IgD-negative memory B cell (primary cell): Measurements from ENCODE around the gene MAPK8IP2. TPM values are rescaled to one million over a fixed set of nuclear protein-coding genes. Genes with fewer than 3 reads are reported as not detected.

Experiments used
- H3K27ac Mint-ChIP-seq, 3 donors: one replicate each; pipeline ENCODE4 v1.8.0; 2020 to 2022; ENCODE audit warnings: mild to moderate bottlenecking in 3 of 3, mixed read lengths in 3 of 3, moderate library complexity in 1 of 3
- H3K27me3 Mint-ChIP-seq: one replicate; pipeline ENCODE4 v1.8.0; 2021; ENCODE audit warnings: mixed read lengths
- H3K36me3 Mint-ChIP-seq: one replicate; pipeline ENCODE4 v1.8.0; 2020; ENCODE audit warnings: mild to moderate bottlenecking, mixed read lengths
- H3K4me1 Mint-ChIP-seq, 3 donors: one replicate each; pipeline ENCODE4 v1.8.0; 2020 to 2022; ENCODE audit warnings: mixed read lengths in 3 of 3, mild to moderate bottlenecking in 1 of 3
- H3K4me3 Mint-ChIP-seq, 4 donors: one replicate each; pipeline ENCODE4 v1.8.0; 2020 to 2022; ENCODE audit warnings: mild to moderate bottlenecking in 4 of 4, mixed read lengths in 4 of 4, moderate library complexity in 3 of 4
- H3K9me3 Mint-ChIP-seq, 3 donors: one replicate each; pipeline ENCODE4 v1.8.0; 2020 to 2021; ENCODE audit warnings: mixed read lengths in 3 of 3, mild to moderate bottlenecking in 1 of 3
- polyA plus RNA-seq: library from polyadenylated mRNA; unstranded; fragments of 300-500 nt; fragmentation: Illumina TruSeq; gene quantifications from one replicate; pipeline ENCODE4 v1.2.3, GENCODE V29; 2021

The MAPK8IP2 gene
- polyA plus RNA-seq, 1 donor from 2014 or later = not detected

GRCh38 chr22:50581031-50581949 is 19.3 kb upstream of the MAPK8IP2 start:
- peak overlapping the region in 2 of 3 donors; percentile 94 to 97 for H3K27ac Mint-ChIP-seq
- H3K4me3 Mint-ChIP-seq = peak overlapping the region; percentile 91 to 98 (median 98)
- H3K27me3 Mint-ChIP-seq = no peaks in the 10 kb centered on the region
- H3K36me3 Mint-ChIP-seq = peaks cover 1% of the 10 kb centered on the region
- H3K9me3 Mint-ChIP-seq = no peaks in the 10 kb centered on the region
- peaks cover 5 to 10% (median 9%) of the 10 kb centered on the region in 3 donors for H3K4me1 Mint-ChIP-seq

DNA sequence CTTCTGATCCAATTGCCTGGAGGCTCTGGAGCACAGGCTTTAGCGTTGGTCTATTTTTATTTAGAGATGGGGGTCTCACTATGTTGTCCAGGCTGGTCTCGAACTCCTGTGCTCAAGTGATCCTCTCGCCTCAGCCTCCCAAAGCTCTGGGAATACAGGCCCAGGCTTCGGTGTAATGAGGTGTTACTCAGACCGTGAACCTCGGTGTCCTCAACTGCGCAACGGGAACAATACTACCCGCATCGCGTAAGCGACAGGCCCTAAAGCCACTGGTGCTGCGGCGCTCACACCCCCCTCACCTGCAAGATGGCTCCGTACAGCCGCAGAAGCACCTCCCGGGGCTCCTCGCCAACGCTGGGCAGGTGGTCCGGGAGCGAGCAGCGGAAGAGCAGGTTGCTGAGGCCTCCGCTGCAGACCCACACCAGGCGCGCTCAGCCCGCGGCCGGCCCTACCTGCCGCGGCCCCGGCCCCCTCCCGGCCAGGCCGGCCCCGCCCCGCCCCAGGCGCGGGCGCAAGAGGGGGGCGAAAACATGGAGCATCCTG is 18.6 kb upstream of the MAPK8IP2 start:
- peaks cover 1% of the 10 kb centered on the region for H3K36me3 Mint-ChIP-seq
- H3K4me3 Mint-ChIP-seq = peak overlapping the region; percentile 91 to 98 (median 98)
- no peaks in the 10 kb centered on the region for H3K9me3 Mint-ChIP-seq
- no peaks in the 10 kb centered on the region for H3K27me3 Mint-ChIP-seq
- peak overlapping the region; percentile 94 to 97 (median 96) for H3K27ac Mint-ChIP-seq
- peaks cover 5 to 10% (median 9%) of the 10 kb centered on the region in 3 donors for H3K4me1 Mint-ChIP-seq

GRCh38 chr22:50582493-50583293 is 17.9 kb upstream of the MAPK8IP2 start, which contains the start of gene CHKB:
CHKB (minus strand) TSS chr22:50582849; CDS start chr22:50582781, 68 bp downstream.
- Mint-ChIP-seq H3K27ac (peak within 1 kb of the TSS; percentile 94 to 97 (median 96)), H3K27me3 (no peaks in the 10 kb centered on the region), H3K9me3 (no peaks in the 10 kb centered on the region), H3K4me1 (peaks cover 5 to 10% (median 7%) of the 10 kb centered on the region in 3 donors), H3K36me3 (no peaks in the 10 kb centered on the region), H3K4me3 (peak within 1 kb of the TSS; percentile 91 to 98 (median 98))

DNA sequence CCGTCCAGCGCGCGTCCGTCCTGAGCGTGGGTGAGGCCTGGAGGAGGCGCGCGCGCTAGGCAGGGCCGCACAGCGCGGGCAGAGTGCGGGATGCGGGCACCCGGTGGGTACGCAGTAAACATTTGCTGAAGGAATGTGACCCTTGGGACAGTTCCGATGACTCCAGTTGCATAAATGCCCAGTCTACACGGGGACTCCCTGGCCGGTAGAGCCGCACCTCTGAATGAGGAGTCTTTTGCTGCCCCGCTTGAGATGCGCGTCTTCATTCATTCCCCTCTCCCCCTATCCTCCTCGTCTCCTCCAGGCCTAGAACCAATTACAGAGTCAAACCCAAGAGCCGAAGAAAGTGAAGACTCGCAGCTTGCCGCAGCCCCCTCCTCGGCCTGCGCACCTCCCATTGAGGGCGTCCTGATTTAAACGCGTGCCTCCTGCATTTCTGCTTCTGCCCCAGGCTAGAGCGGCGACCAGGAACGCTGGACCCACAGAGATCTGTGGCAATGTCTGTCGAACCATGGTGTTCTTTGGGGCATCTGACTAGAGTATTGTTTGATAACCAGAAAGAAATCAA is 17.2 kb upstream of the MAPK8IP2 start:
- Mint-ChIP-seq H3K27me3 (no peaks in the 10 kb centered on the region), H3K4me3 (peak overlapping the region; percentile 91 to 98 (median 98)), H3K9me3 (no peaks in the 10 kb centered on the region), H3K27ac (peak overlapping the region; percentile 34 to 97 (median 94)), H3K4me1 (peaks cover 5 to 10% (median 7%) of the 10 kb centered on the region in 3 donors), H3K36me3 (no peaks in the 10 kb centered on the region)

DNA sequence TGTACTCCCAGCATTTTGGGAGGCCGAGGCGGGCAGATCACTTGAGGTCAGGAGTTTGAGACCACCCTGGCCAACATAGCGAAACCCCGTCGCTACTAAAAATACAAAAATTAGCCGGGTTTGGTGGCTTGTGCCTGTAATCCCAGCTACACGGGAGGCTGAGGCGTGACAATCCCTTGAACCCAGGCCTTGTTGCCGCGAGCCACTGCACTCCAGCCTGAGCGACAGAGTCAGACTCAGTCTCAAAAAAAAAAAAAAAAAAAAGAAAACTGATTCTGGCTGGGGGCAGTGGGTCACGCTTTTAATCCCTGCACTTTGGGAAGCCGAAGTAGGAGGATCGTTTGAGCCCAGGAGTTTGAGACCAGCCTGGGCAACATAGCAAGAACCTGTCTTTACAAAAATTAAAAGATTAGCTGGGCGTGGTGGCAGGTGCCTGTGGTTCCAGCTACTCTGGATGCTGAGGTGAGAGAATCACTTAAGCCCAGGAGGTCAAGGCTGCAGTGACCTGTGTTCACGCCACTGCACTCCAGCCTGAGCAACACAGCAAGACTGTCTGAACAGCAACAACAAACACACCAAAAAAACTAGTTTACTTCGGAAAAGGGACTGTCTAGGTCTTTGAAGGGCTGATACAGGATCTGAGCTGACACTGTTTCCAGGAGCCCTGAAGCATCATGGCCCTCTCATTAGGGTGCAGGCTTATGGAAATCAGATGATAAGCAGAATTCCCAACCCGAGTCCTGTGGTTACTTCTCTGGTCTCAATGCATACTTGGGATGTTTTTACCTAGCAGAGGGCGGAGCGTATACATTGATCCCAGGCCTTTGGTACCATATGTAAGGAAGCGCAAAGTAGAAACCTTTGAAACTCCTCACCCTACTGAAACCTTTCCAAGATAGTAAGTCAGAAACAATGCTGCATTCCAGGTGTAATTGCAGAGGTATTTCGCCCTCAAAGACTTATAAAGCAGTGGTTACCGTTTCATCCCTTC is 16.2 kb upstream of the MAPK8IP2 start:
- Mint-ChIP-seq H3K27me3 (no peaks in the 10 kb centered on the region), H3K4me3 (peak overlapping the region in 2 of 4 donors; percentile 18 to 98), H3K9me3 (no peaks in the 10 kb centered on the region), H3K27ac (peak overlapping the region in 1 of 3 donors; percentile 26), H3K36me3 (peaks cover 2% of the 10 kb centered on the region), H3K4me1 (peaks cover 5 to 10% (median 7%) of the 10 kb centered on the region in 3 donors)

DNA sequence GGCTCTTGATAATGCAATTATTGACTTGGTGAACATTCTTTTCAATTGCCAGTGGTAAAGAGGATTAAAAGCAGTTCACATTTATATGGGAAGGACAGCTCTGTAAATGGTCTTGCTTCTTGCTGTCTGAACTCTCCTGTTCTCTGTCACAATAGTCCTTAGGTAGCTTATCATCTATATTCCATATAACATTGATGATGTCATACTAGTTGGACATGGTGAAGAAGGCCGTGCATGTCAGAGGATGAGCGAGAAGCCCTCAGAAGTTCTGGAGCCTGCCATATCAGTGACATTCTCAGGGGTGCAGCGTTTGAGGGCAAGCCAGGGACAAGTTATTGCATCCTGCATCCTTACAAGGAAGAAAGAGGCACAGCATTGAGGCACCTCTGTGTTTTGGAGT is 15.4 kb upstream of the MAPK8IP2 start:
- no peaks in the 10 kb centered on the region for H3K27me3 Mint-ChIP-seq
- peak overlapping the region in 2 of 4 donors; percentile 18 to 83 for H3K4me3 Mint-ChIP-seq
- H3K4me1 Mint-ChIP-seq = peaks cover 5 to 8% (median 5%) of the 10 kb centered on the region in 3 donors
- H3K27ac Mint-ChIP-seq = peak overlapping the region in 1 of 3 donors; percentile 26
- H3K36me3 Mint-ChIP-seq = peaks cover 4% of the 10 kb centered on the region
- H3K9me3 Mint-ChIP-seq = no peaks in the 10 kb centered on the region

DNA sequence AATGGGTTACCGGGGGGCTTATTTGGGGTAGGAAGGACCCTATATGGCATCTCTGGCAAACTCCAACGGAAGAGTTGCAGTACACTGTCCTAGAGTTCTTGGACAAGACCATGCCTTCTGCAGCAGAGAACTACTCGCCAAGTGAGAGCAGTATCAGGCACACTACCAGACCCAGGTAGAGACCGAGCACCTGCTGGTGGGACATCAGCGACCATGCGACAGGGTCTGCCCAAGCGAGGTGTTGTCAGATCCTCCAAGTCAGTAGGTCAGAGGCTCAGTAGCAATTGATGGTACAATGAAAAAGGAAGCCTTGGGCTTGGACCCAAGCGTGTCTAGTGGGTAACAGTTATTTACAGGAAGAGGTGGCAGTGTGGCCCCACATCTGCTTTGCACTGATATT is 14.8 kb upstream of the MAPK8IP2 start:
- Mint-ChIP-seq H3K27me3 (no peaks in the 10 kb centered on the region), H3K27ac (no peak overlapping the region), H3K4me1 (peaks cover 5 to 8% (median 5%) of the 10 kb centered on the region in 3 donors), H3K4me3 (peak overlapping the region in 1 of 4 donors; percentile 83), H3K36me3 (peaks cover 4% of the 10 kb centered on the region), H3K9me3 (no peaks in the 10 kb centered on the region)

GRCh38 chr22:50586416-50586815 is 14.2 kb upstream of the MAPK8IP2 start:
- Mint-ChIP-seq H3K36me3 (peaks cover 7% of the 10 kb centered on the region), H3K27me3 (no peaks in the 10 kb centered on the region), H3K27ac (no peak overlapping the region), H3K9me3 (peaks cover 0 to 1% (median 0%) of the 10 kb centered on the region in 3 donors), H3K4me1 (peaks cover 4 to 5% (median 5%) of the 10 kb centered on the region in 3 donors), H3K4me3 (peak overlapping the region in 1 of 4 donors; percentile 83)

- peaks cover 7% of the 10 kb centered on the region for H3K36me3 Mint-ChIP-seq
- no peak overlapping the region for H3K27ac Mint-ChIP-seq
- H3K4me3 Mint-ChIP-seq = no peak overlapping the region
- H3K4me1 Mint-ChIP-seq = peaks cover 4 to 5% (median 5%) of the 10 kb centered on the region in 3 donors
- H3K27me3 Mint-ChIP-seq = peaks cover 1% of the 10 kb centered on the region
- H3K9me3 Mint-ChIP-seq = peaks cover 0 to 1% (median 0%) of the 10 kb centered on the region in 3 donors
Measured at GRCh38 chr22:50587407-50587806, 13.2 kb upstream of the MAPK8IP2 start.

GRCh38 chr22:50595189-50595588 is 5.4 kb upstream of the MAPK8IP2 start:
- H3K9me3 Mint-ChIP-seq = peaks cover 0 to 1% (median 0%) of the 10 kb centered on the region in 3 donors
- H3K36me3 Mint-ChIP-seq = peaks cover 6% of the 10 kb centered on the region
- H3K4me3 Mint-ChIP-seq = no peak overlapping the region
- peaks cover 7% of the 10 kb centered on the region for H3K27me3 Mint-ChIP-seq
- no peak overlapping the region for H3K27ac Mint-ChIP-seq
- H3K4me1 Mint-ChIP-seq = peaks cover 0 to 3% (median 0%) of the 10 kb centered on the region in 3 donors

GRCh38 chr22:50597097-50597496 is 3.5 kb upstream of the MAPK8IP2 start:
- H3K4me3 Mint-ChIP-seq = peak overlapping the region in 2 of 4 donors; percentile 32 to 35
- H3K4me1 Mint-ChIP-seq = peaks cover 2 to 6% (median 5%) of the 10 kb centered on the region in 3 donors
- H3K27ac Mint-ChIP-seq = peak overlapping the region in 1 of 3 donors; percentile 54
- peaks cover 3% of the 10 kb centered on the region for H3K36me3 Mint-ChIP-seq
- no peaks in the 10 kb centered on the region for H3K9me3 Mint-ChIP-seq
- H3K27me3 Mint-ChIP-seq = peaks cover 14% of the 10 kb centered on the region

DNA sequence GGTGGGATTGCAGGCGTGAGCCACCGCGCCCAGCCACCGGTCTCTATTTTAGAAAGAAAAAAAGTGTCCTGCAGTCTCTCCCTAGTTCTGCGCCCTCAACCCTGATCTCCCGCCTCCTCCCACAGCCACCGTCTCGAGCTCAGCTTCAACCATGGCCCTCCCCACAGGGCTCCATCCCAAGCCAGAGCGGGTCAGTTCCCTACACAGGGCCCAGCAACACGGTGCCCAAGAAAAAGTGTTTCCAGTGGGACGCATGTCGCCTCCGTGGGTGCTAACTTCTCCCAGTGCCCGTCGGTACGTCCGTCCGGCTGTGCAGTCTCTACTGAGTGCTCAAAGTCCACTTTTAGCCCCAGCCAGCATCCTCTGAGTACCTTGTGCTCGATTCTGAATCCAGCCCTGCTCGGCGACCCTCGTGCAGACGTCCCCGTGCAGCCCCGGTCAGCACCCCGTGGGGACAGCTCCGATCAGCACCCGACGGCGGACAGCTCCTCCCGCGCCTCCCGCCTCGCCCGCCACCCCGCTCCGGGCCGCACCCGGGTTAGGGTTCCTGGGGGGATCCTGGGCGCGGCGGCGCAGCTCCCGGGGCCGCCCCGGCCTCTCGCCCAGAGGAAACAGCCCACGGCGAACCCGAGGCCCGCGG is 657 bp upstream of the MAPK8IP2 start:
- peaks cover 2 to 10% (median 7%) of the 10 kb centered on the region in 3 donors for H3K4me1 Mint-ChIP-seq
- peak overlapping the region in 1 of 3 donors; percentile 39 for H3K27ac Mint-ChIP-seq
- peak overlapping the region; percentile 29 to 84 (median 71) for H3K4me3 Mint-ChIP-seq
- peaks cover 3% of the 10 kb centered on the region for H3K36me3 Mint-ChIP-seq
- H3K27me3 Mint-ChIP-seq = peaks cover 27% of the 10 kb centered on the region
- no peaks in the 10 kb centered on the region for H3K9me3 Mint-ChIP-seq
